GM19238 (cell line): ENCODE measurements around the gene FAM167B.
"Not testable (repeated sequence)": the region's sequence is repeated elsewhere in the genome, so short reads cannot be mapped to it uniquely, and the experiment has no call there.

Experiments used
- DNase-seq: peaks from one replicate; pipeline ENCODE4 v3.0.0; 2011; ENCODE audit warnings: low spot score; ENCODE audit not compliant: insufficient read length

Gene FAM167B

GRCh38 chr1:32257227-32257508 lies 10.1 kb downstream of the FAM167B start:
- DNase-seq = no peak

DNA sequence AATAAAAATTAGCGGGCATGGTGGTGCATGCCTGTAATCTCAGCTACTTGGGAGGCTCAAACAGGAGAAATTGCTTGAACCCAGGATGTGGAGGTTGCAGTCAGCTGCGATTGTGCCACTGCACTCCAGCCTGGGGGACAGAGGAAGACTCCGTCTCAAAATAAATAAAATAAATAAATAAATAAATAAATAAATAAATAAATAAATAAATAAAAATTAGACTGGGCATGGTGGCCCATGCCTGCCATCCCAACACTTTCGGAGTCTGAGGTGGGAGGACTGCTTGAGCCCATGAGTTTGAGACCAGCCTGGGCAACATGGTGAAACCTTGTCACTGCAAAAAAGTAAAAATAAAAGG lies 16.2 kb downstream of the FAM167B start:
- not testable (repeated sequence) for DNase-seq

DNA sequence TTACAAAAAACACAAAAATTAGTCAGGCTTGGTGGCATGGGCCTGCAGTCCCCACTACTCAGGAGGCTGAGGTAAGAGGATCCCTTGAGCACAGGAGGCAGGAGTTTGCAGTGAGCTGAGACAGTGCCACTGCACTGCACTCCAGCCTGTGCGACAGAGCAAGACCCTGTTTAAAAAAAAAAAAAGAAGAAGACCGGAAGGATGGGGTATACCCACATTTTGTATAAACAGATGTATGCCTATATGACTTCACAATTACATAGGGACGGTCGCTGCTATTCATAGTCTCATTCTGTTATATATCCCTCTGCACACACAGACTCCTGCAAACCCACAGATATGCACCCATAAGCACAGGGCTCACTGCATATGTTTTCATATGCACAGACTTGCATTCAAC lies 16.7 kb downstream of the FAM167B start:
- no peak for DNase-seq

DNA sequence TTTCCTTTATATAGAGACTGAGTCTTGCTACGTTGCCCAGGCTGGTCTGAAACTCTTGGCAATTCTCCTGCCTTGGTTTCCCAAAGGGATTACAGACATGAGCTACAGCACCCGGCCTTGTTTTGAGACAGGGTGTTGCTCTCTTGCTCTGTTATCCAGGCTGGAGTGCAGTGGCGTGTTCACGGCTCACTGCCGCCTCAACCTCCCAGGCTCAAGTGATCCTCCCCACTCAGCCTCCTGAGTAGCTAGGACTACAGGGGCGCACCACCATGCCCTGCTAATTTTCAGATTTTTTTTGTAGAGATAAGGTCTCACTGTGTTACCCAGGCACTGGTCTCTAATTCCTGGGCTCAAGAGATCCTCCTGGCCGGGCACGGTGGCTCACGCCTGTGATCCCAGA lies 18.8 kb downstream of the FAM167B start:
- DNase-seq = no peak

- no peak for DNase-seq
These were observed 20.0 kb downstream of the FAM167B start for GRCh38 chr1:32266921-32267591.

DNA sequence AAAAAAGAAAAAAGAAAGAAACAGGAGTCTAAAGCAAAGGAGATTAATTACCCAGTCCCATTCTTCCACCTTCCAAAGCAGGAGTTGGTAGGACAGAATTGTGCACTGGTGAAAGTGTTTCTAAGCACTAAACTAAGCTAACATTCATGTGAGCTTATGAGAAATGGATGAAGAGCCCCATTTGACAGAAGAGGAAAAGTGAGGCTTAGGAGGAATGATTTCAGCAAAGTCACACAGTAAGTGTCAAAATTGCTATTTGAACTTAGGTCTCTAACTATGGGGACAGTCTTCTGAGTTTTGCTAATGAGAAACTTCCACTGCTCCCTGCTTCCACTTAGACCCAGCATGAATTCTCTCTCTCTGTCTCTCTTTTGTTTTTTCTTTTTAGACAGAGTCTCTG lies 22.7 kb downstream of the FAM167B start:
- no peak for DNase-seq

GRCh38 chr1:32272557-32273390 lies 25.8 kb downstream of the FAM167B start:
- no peak for DNase-seq

- no peak for DNase-seq
These were observed 26.6 kb downstream of the FAM167B start for GRCh38 chr1:32273391-32274208.

- no peak for DNase-seq
These were observed 27.8 kb downstream of the FAM167B start for GRCh38 chr1:32274646-32275340.

GRCh38 chr1:32275424-32275823 lies 28.4 kb downstream of the FAM167B start:
- no peak for DNase-seq

- no peak for DNase-seq
These were observed 29.2 kb downstream of the FAM167B start for GRCh38 chr1:32276032-32276782.

DNA sequence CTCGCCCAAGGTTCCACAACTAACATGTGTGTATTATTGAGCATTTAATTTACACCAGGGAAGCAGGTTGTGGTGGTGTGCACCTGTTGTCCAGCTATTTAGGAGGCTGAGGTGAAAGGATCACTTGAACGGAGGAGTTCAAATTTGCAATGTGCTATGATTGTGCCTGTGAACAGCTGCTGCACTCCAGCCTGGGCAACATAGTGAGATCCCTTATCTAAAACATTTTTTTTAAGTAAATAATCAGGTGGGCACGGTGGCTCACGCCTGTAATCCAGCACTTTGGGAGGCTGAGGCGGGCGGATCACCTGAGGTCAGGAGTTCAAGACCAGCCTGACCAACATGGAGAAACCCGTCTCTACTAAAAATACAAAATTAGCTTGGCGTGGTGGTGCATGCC lies 37.8 kb downstream of the FAM167B start:
- DNase-seq = not testable (repeated sequence)

- no peak for DNase-seq
These were observed 38.6 kb downstream of the FAM167B start for GRCh38 chr1:32285658-32286057.

DNA sequence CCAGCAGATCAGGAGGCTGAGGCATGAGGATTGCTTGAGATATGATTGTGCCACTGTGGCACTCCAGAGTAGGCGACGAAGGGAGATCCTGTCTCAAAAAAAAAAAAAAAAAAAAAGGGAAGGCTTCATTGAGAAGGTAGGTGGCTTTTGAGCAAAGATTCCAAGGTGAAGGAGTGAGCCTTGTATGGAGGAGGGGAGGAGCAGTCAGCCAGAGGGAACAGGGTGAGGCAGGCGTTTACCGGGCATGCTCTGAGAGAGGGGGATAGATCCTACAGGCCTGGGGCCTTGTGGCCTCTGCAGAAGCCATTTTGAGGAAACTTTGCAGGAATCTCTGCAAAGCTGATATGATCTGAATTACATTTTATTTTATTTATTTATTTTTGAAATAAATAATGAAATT lies 39.7 kb downstream of the FAM167B start:
- no peak for DNase-seq

DNA sequence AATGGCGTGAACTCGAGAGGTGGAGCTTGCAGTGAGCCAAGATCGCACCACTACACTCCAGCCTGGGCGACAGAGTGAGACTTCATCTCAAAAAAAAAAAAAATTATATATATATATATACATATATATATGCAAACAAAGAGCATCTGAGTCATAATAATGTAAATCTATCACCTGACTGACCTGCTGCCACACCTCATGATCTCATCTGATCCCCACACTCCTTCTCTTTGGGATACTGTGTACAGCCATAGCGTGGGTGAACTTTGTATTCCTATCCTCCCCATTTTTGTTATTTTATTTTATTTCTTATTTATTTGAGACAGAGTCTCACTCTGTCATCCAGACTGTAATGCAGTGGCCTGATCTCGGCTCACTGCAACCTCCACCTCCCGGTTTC lies 42.2 kb downstream of the FAM167B start:
- no peak for DNase-seq

DNA sequence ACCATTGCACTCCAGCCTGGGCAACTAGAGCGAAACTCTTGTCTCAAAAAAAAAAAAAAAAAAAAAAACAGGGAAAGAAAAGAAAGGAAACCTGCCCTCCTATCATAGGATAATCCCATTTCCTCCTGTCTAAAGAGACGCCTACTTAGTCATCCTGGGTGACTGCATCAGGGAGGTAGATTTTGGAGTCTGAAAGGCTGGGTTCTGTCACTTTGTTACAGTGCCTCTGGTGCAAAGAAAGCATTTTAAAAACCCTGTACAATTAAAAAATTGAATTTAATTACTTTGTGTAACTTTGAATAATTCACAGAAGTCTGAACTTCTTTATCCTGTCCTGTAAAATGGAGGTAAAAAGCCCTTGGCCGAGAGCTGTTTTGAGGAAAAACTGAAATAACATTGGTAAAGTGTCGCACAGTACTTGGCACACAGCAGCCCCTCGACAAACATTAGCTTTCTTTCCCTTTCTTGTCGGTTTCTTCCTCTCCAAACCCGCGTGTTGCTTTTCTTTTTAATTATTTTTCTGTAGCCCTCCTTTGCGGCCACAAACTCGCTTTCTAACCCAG lies 44.2 kb downstream of the FAM167B start:
- no peak for DNase-seq

DNA sequence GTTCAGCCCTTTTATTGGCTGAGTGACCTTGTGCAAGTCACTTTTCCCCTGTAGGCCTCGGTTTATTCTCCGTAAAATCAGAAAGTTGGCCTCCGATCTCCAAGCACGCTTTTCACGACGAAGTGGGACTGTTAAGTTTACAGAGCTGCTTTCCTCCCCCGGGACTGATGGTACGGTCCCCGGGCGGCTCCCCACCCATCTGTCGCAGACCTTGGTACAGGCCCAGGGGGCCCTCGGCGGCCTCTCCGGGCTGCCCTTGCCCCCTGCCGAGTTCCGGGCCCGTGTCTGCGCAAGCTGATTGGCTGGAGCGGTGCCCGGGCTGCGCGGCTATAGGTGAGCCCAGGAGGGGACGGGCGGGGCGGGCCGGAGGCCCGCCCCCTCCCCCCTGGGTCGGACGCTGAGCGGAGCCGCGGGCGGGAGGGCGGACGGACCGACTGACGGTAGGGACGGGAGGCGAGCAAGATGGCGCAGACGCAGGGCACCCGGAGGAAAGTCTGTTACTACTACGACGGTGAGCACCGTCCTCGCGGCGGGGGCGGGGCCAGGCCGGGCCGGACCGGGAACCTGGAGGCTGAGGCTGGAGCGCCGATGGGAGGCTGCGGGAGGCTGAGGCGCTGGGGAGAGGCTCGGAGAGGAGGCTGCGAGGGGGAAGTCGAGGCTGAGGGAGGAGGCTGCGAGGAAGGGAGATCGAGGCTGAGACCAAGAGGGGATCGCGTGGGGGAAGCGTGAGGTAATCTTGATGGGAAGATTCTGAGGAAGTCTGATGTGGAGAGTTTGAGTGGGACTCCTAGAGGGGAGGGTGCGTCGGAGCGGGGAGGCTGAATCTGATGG lies 44.9 kb downstream of the FAM167B start, which contains the start of gene HDAC1:
Gene HDAC1 (plus strand): TSS at position 376 of the 831 bp plus-strand sequence. CDS start 87 bp downstream, at position 463.
- peak; percentile 98 for DNase-seq

GRCh38 chr1:32298211-32298610 lies 51.2 kb downstream of the FAM167B start:
- DNase-seq = not testable (repeated sequence)
